M059J (cell line): ENCODE measurements around the gene LGR5. TPM values are rescaled to one million over a fixed set of nuclear protein-coding genes. Genes with fewer than 3 reads are reported as not detected.

Experiments used
- DNase-seq: peaks from one replicate; pipeline ENCODE4 v3.0.0-alpha.2; 2012; ENCODE audit warnings: low read depth
- total RNA-seq: library from RNA; depleted of rRNA; stranded (reverse); fragments of >200 nt; shearing (Covaris generic); gene quantifications from 2 replicates; pipeline ENCODE4 v1.2.3, GENCODE V29; 2014; rRNA removed

The LGR5 gene
- total RNA-seq, 1 experiment from 2014 or later = 0.49 TPM

DNA sequence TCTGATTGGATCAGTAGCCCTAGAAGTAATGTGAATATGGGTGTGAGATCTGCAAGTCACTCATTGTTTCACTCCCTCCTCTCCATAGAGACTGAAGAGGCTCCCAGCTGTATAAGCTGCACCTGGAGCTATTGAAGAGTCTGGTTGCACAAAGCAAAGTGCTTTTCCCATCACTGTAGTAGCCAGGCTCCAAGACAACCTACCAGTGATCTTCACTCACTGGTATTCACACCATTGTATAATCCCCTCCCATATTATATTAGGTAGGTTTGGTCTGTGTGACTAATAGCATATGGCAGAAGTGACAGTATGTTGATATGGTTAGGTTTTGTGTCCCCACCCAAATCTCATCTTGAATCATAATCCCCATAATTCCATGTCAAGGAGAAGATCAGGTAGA is 159.6 kb downstream of the LGR5 start:
- no peak for DNase-seq

DNA sequence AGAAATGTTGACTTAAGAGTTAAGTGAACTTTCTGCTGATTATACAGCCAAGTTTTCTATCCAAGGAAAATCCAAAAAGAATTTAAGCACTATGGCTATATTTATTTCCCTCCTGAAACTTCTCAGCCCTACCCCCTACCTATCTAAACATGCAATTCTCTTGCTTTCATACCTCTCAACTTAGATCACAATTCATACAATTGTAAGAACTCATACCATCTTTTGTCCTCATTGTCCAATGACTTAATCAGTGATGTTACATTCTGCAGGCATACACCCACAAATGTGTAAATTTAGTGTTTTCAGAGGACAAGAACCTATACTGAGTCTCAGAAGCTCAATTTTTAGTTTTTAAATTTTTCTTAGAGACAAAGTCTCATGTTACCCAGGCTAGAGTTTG is 161.9 kb downstream of the LGR5 start:
- DNase-seq = no peak

DNA sequence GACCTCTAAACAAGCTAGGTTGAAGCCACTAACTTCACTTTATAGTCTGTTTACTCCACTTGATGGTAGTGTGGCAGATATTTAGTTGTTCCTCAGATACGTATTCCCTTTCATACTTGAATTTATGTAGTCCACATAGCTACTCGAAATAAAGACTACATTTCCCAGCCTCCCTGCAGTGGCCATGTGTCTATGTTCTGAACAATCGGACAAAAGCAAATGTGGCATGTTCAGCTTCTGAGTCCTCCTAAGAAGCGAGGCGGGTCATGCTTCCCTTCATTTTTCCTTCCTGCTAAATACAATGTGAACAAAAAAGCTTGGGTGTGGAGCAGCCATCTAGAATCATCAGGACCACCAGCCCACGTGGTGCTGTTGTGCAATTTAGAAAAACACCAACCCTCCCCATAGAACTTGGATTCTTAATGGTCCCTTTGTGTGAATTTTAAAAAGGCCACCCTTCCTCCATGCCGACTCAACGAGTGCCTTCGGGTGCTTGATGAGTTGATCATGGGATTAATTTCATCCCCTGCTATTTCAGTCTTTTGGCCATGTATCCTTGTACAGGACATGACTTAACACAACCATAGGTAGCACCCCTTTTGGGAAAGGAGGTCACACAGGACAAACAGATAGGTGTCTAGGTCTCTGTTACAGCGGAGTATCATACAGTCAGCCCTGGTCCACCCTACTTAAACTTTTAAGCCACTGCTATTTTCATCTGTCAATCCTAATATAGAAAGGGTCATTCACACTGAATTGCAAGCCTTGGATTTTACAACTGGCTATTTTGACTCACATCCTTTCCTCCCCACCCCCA is 163.4 kb downstream of the LGR5 start:
- no peak for DNase-seq

DNA sequence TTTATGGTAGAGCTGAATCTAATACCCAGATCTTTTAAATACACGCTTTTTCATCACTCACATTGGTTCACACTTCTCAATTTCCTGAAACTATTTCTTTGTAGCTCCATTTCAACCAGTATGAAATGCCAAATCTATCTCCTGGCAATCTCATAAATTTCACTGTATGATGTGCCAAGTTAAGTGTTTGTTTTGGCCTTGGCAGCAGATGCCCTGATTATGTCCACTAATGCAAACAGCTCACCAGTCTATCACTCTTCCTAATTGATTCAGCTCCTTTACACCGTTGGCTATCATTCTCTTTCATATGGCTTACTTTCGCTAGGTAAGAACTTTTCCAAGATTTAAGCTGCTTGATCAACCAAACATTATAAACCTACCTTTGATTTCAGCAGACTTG is 165.4 kb downstream of the LGR5 start:
- DNase-seq = no peak

GRCh38 chr12:71607494-71608330 is 168.1 kb downstream of the LGR5 start:
- DNase-seq = no peak

- DNase-seq = no peak
Observed at GRCh38 chr12:71610031-71610795, 170.6 kb downstream of the LGR5 start.

DNA sequence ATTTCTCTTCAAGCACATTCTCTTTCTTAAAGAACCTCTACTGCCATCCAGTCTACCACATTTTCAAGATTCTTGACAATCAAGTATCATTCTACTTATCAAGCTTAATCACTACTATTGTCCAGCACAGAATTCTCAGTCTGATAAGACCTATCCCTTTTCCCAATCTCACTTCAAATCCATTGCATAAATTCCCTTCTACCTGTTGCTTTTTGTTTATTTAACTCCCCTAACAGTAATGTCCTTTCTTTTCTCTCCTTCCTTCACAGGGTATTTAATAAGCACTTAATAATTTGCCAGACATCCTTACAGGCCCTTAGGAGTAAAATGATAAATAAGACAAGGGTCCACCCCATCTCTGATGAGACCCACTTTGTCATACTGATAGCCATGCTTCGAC is 182.3 kb downstream of the LGR5 start:
- no peak for DNase-seq

DNA sequence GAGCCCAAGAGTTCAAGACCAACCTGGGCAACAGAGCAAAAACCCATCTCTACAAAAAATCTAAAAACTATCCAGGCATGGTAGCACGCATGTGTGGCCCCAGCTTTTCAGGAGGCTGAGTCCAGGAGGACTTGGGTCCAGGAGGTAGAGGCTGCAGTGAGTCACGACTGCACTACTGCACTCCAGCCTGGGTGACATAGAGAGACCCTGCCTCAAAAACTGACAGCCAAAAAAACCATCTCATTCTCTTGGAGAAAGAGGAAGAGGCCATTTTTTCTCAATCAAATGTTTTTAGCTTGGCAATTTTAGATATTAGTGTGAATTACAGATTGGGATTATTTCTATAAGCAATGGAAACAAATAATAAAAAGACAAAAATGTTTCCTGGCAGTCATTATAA is 185.9 kb downstream of the LGR5 start:
- DNase-seq = no peak

- DNase-seq = no peak
Observed at GRCh38 chr12:71626098-71626497, 186.5 kb downstream of the LGR5 start.

GRCh38 chr12:71626768-71627167 is 187.2 kb downstream of the LGR5 start:
- no peak for DNase-seq

- DNase-seq = no peak
Observed at GRCh38 chr12:71627438-71628002, 187.9 kb downstream of the LGR5 start.

Other genes starting within 250 kb of the LGR5 start
- 2.7 and 7.0 TPM in 2 replicates for gene ZFC3H1, start 224.1 kb downstream of the LGR5 start, total RNA-seq
- gene THAP2, start 224.5 kb downstream of the LGR5 start, total RNA-seq = 2.0 and 4.2 TPM in 2 replicates
- 23.4 and 28.6 TPM in 2 replicates for gene TMEM19, start 246.3 kb downstream of the LGR5 start, total RNA-seq